Left ventricle myocardium superior (tissue), 1 donor: Measurements from ENCODE around the gene IGFALS. TPM values are rescaled to one million over a fixed set of nuclear protein-coding genes. Genes with fewer than 3 reads are reported as not detected.

Experiments
- total RNA-seq: library from RNA; stranded (reverse); fragmentation: NEBNext Ultra II Directional; extraction: Animal tissue kit (Norgen Biotek cat#: 25700); gene quantifications from one replicate; pipeline ENCODE4 v1.2.1, GENCODE V29; 2021
- donor health status: DM: no; HTN: yes; CAD: no; lungs with severe emphysema.

Gene IGFALS
- total RNA-seq, 1 donor from 2014 or later: not detected

Other genes with a start within 250 kb of the IGFALS start
- gene IFT140, start 181.6 kb downstream of the IGFALS start, total RNA-seq: 7.5 TPM
- gene CRAMP1, start 181.3 kb downstream of the IGFALS start, total RNA-seq: 11.3 TPM
- 41.6 TPM for gene JPT2, start 115.4 kb downstream of the IGFALS start, total RNA-seq
- gene MAPK8IP3, start 87.5 kb downstream of the IGFALS start, total RNA-seq: 80.3 TPM
- 38.3 TPM for gene NME3, start 22.2 kb downstream of the IGFALS start, total RNA-seq
- 8.1 TPM for gene EME2, start 20.9 kb downstream of the IGFALS start, total RNA-seq
- gene MRPS34, start 20.6 kb downstream of the IGFALS start, total RNA-seq: 85.9 TPM
- gene SPSB3, start 11.1 kb downstream of the IGFALS start, total RNA-seq: 40.8 TPM
- 36.6 TPM for gene NUBP2, start 10.7 kb downstream of the IGFALS start, total RNA-seq
- gene HAGH, start 33.1 kb upstream of the IGFALS start, total RNA-seq: 182 TPM
- 30.0 TPM for gene FAHD1, start 33.5 kb upstream of the IGFALS start, total RNA-seq
- gene MEIOB, start 78.5 kb upstream of the IGFALS start, total RNA-seq: not detected
- gene HS3ST6, start 124.7 kb upstream of the IGFALS start, total RNA-seq: not detected
- 25.9 TPM for gene MSRB1, start 149.5 kb upstream of the IGFALS start, total RNA-seq
- gene RPL3L, start 161.0 kb upstream of the IGFALS start, total RNA-seq: 315 TPM
- 769 TPM for gene NDUFB10, start 165.8 kb upstream of the IGFALS start, total RNA-seq
- 788 TPM for gene RPS2, start 171.1 kb upstream of the IGFALS start, total RNA-seq
- gene RNF151, start 173.2 kb upstream of the IGFALS start, total RNA-seq: not detected
- 24.4 TPM for gene TBL3, start 178.3 kb upstream of the IGFALS start, total RNA-seq
- not detected for gene NOXO1, start 187.8 kb upstream of the IGFALS start, total RNA-seq
- gene GFER, start 190.5 kb upstream of the IGFALS start, total RNA-seq: 32.2 TPM
- 1.0 TPM for gene SYNGR3, start 196.3 kb upstream of the IGFALS start, total RNA-seq
- 16.0 TPM for gene ZNF598, start 216.1 kb upstream of the IGFALS start, total RNA-seq
- gene NPW, start 226.1 kb upstream of the IGFALS start, total RNA-seq: not detected
- gene NHERF2, start 233.2 kb upstream of the IGFALS start, total RNA-seq: 235 TPM